ENCODE results near the gene PPP2R2C.

GRCh38 chr4:6292376-6293096, 179.9 kb downstream of the PPP2R2C start:
- TF ChIP-seq CTCF (IDR thresholded peaks at IDR 0.05), result no peak
- TF ChIP-seq POLR2A (IDR thresholded peaks at IDR 0.05), result no peak

All from right lobe of liver (tissue), 4 donors.